Measurements from ENCODE around the gene USP10. TPM values are rescaled to one million over a fixed set of nuclear protein-coding genes. Genes with fewer than 3 reads are reported as not detected.
A peak's percentile ranks its signal among the peaks of the same experiment; 100 is the strongest.

The USP10 gene
- total and polyA plus RNA-seq, 2 donors (not counting 1 experiment from before 2014, with no cell fraction given) = 48.9 to 134 TPM

- Mint-ChIP-seq H3K9me3 (ENCODE audit: insufficient read depth) (no peaks in the 10 kb centered on the region), H3K4me3 (no peak overlapping the region), H3K4me1 (peaks cover 10% of the 10 kb centered on the region), H3K27ac (no peak overlapping the region), H3K27me3 (peaks cover 7% of the 10 kb centered on the region)
- H4K20me1 ChIP-seq (ENCODE audit: control insufficient read depth, insufficient read depth, low read length, poor library complexity, severe bottlenecking) = peaks cover 2% of the 10 kb centered on the region
- TF ChIP-seq CTCF (IDR thresholded peaks at IDR 0.05) = no peak
- no peak for TF ChIP-seq EZH2 (IDR thresholded peaks at IDR 0.05; ENCODE audit: borderline replicate concordance, insufficient read depth, low read depth, low read length, poor library complexity, severe bottlenecking)
- no peak overlapping the region for H2AFZ ChIP-seq (ENCODE audit: insufficient read depth, low read depth, low read length, poor library complexity, severe bottlenecking)
- CTCF ChIA-PET = interaction anchor here (0.6 to 4.4 kb wide), 27 partner anchors 8 to 298 kb away, joined by 3 to 108 read pairs (median 8); no protein-coding TSS in a partner anchor
- POLR2A ChIA-PET = interaction anchor here (0.7 kb wide), 1 partner anchor 65 kb away, joined by 4 read pairs; no protein-coding TSS in a partner anchor
- no peak for ATAC-seq (ENCODE audit: low read depth)
- peaks cover 0 to 3% of the 10 kb centered on the region in 2 experiments for H3K36me3 ChIP-seq (replicated peaks in 1 of 2; ENCODE audit: control extremely low read depth in 1 of 2, control insufficient read depth in 1 of 2, extremely low read depth in 1 of 2, insufficient read depth in 2 of 2, low read length in 1 of 2)
- no peak overlapping the region for H3K27ac ChIP-seq (ENCODE audit: low read length in 2 of 2)
- no peak overlapping the region for H3K4me3 ChIP-seq (ENCODE audit: control extremely low read depth in 1 of 5, extremely low read depth in 1 of 5, insufficient read depth in 1 of 5, low read depth in 2 of 5, low read length in 4 of 5)
- H3K27me3 ChIP-seq (replicated peaks in 1 of 4; ENCODE audit: control extremely low read depth in 1 of 4, control insufficient read depth in 3 of 4, insufficient read depth in 4 of 4, low read length in 3 of 4) = no peaks in the 10 kb centered on the region
- H3K4me2 ChIP-seq (replicated peaks; ENCODE audit: low read depth, low read length, poor library complexity, severe bottlenecking) = no peak overlapping the region
- DNase-seq = no peak
- peaks cover 0 to 15% of the 10 kb centered on the region in 2 donors for H3K4me1 ChIP-seq (ENCODE audit: control insufficient read depth in 2 of 2, insufficient read depth in 2 of 2, low read length in 2 of 2)
- H3K9me3 ChIP-seq (ENCODE audit: control extremely low read depth in 1 of 3, control insufficient read depth in 2 of 3, insufficient read depth in 1 of 3, low read length in 2 of 3) = no peaks in the 10 kb centered on the region
- H3K79me2 ChIP-seq (ENCODE audit: control insufficient read depth, insufficient read depth, low read length) = no peaks in the 10 kb centered on the region
- WGBS (ENCODE audit: insufficient coverage) = 95% methylated on average over 3 of the region's 3 CpGs
- H3K9ac ChIP-seq (ENCODE audit: low read length) = no peak overlapping the region
- intact Hi-C loops (cut with micrococcal nuclease) = loop anchor here (2.0 kb wide), 2 partner anchors 28 to 50 kb away; no protein-coding TSS in a partner anchor
These were observed 26.6 kb upstream of the USP10 start for GRCh38 chr16:84673203-84673535.

GRCh38 chr16:84673561-84673960, 26.2 kb upstream of the USP10 start:
- 60% methylated on average over 1 of the region's 3 CpGs for WGBS (ENCODE audit: insufficient coverage)
- H3K36me3 ChIP-seq (replicated peaks in 1 of 2; ENCODE audit: control extremely low read depth in 1 of 2, control insufficient read depth in 1 of 2, extremely low read depth in 1 of 2, insufficient read depth in 2 of 2, low read length in 1 of 2) = no peaks in the 10 kb centered on the region
- POLR2A ChIA-PET = no interaction called here
- H3K27ac Mint-ChIP-seq = no peak overlapping the region
- peaks cover 7% of the 10 kb centered on the region for H3K27me3 Mint-ChIP-seq
- H3K27me3 ChIP-seq (replicated peaks in 1 of 4; ENCODE audit: control extremely low read depth in 1 of 4, control insufficient read depth in 3 of 4, insufficient read depth in 4 of 4, low read length in 3 of 4) = no peaks in the 10 kb centered on the region
- no peaks in the 10 kb centered on the region for H4K20me1 ChIP-seq (ENCODE audit: control insufficient read depth, insufficient read depth, low read length, poor library complexity, severe bottlenecking)
- ATAC-seq (ENCODE audit: low read depth) (no peak), DNase-seq (peak; percentile 28)
- H3K9me3 ChIP-seq (ENCODE audit: control extremely low read depth in 1 of 3, control insufficient read depth in 2 of 3, insufficient read depth in 1 of 3, low read length in 2 of 3) = no peaks in the 10 kb centered on the region
- CTCF ChIA-PET = interaction anchor here (0.6 to 4.4 kb wide), 17 partner anchors 8 to 80 kb away, joined by 3 to 108 read pairs (median 8); no protein-coding TSS in a partner anchor
- H3K27ac ChIP-seq (ENCODE audit: low read length in 2 of 2) = no peak overlapping the region
- no peak overlapping the region for H3K4me3 Mint-ChIP-seq
- intact Hi-C loops (cut with micrococcal nuclease) = loop anchor here (2.0 kb wide), 2 partner anchors 27 to 51 kb away; no protein-coding TSS in a partner anchor
- no peak overlapping the region for H3K4me3 ChIP-seq (ENCODE audit: control extremely low read depth in 1 of 5, extremely low read depth in 1 of 5, insufficient read depth in 1 of 5, low read depth in 2 of 5, low read length in 4 of 5)
- no peaks in the 10 kb centered on the region for H3K79me2 ChIP-seq (ENCODE audit: control insufficient read depth, insufficient read depth, low read length)
- peaks cover 10% of the 10 kb centered on the region for H3K4me1 Mint-ChIP-seq
- peaks cover 0 to 15% of the 10 kb centered on the region in 2 donors for H3K4me1 ChIP-seq (ENCODE audit: control insufficient read depth in 2 of 2, insufficient read depth in 2 of 2, low read length in 2 of 2)
- no peak overlapping the region for H3K9ac ChIP-seq (ENCODE audit: low read length)
- no peak overlapping the region for H3K4me2 ChIP-seq (replicated peaks; ENCODE audit: low read depth, low read length, poor library complexity, severe bottlenecking)
- H3K9me3 Mint-ChIP-seq (ENCODE audit: insufficient read depth) = no peaks in the 10 kb centered on the region
- TF ChIP-seq CTCF (IDR thresholded peaks at IDR 0.05) (no peak), EZH2 (IDR thresholded peaks at IDR 0.05; ENCODE audit: borderline replicate concordance, insufficient read depth, low read depth, low read length, poor library complexity, severe bottlenecking) (no peak)
- H2AFZ ChIP-seq (ENCODE audit: insufficient read depth, low read depth, low read length, poor library complexity, severe bottlenecking) = no peak overlapping the region

Measured in B cell (primary cell).